ENCODE measurements around the gene RAB5IF. TPM values are rescaled to one million over a fixed set of nuclear protein-coding genes. Genes with fewer than 3 reads are reported as not detected.

The RAB5IF gene
- total and polyA plus RNA-seq, 2 of the 13 experiments (the other 11 are each of a cell fraction or from before 2014, with no cell fraction given): 261 to 305 TPM

GRCh38 chr20:36633285-36633772 lies 27.8 kb downstream of the RAB5IF start (continued):
- TF ChIP-seq ZBTB2 (CRISPR knock-in tag; IDR thresholded peaks at IDR 0.05; ENCODE audit: low read depth) (no peak), POLR2A (IDR thresholded peaks at IDR 0.05; ENCODE audit: insufficient read depth in 1 of 2, low read depth in 2 of 2, low read length in 2 of 2) (no peak), MBNL3 (CRISPR knock-in tag; conservative IDR thresholded peaks at IDR 0.05) (no peak), ZNF720 (CRISPR knock-in tag; IDR thresholded peaks at IDR 0.05) (peak; percentile 55; the same call in 1 of the 2 replicates), SRSF1 (optimal IDR thresholded peaks at IDR 0.05; ENCODE audit: low read depth, low read length) (no peak), SMC3 (IDR thresholded peaks at IDR 0.05; ENCODE audit: low read length) (no peak), ZNF660 (CRISPR knock-in tag; IDR thresholded peaks at IDR 0.05; ENCODE audit: borderline replicate concordance, low read depth) (no peak), MAX (IDR thresholded peaks at IDR 0.05) (peak; percentile 4; the same call in 1 of the 2 replicates), TAF1 (CRISPR knock-in tag; IDR thresholded peaks at IDR 0.05) (no peak), FOXJ3 (CRISPR knock-in tag; IDR thresholded peaks at IDR 0.05; ENCODE audit: borderline replicate concordance) (no peak), THYN1 (CRISPR knock-in tag; IDR thresholded peaks at IDR 0.05; ENCODE audit: borderline replicate concordance, low read depth) (no peak), PAWR (CRISPR knock-in tag; IDR thresholded peaks at IDR 0.05; ENCODE audit: borderline replicate concordance) (no peak), ZNF512 (CRISPR knock-in tag; IDR thresholded peaks at IDR 0.05) (peak; percentile 47), ZFP37 (CRISPR knock-in tag; IDR thresholded peaks at IDR 0.05; ENCODE audit: borderline replicate concordance) (no peak), ZNF883 (CRISPR knock-in tag; IDR thresholded peaks at IDR 0.05; ENCODE audit: not compliant biosample characterization) (peak; percentile 52), FUBP1 (CRISPR knock-in tag; IDR thresholded peaks at IDR 0.05; ENCODE audit: borderline replicate concordance) (no peak), NKX3-1 (CRISPR knock-in tag; IDR thresholded peaks at IDR 0.05) (no peak), ZNF280B (CRISPR knock-in tag; IDR thresholded peaks at IDR 0.05; ENCODE audit: borderline replicate concordance) (0 out of 2 replicates have a peak, but pooled peaks have one; percentile 52), MXI1 (IDR thresholded peaks at IDR 0.05; ENCODE audit: borderline replicate concordance, low read depth, low read length) (no peak), ZFP62 (CRISPR knock-in tag; IDR thresholded peaks at IDR 0.05) (no peak), HMGA1 (CRISPR knock-in tag; conservative IDR thresholded peaks at IDR 0.05) (no peak), ELF1 (CRISPR knock-in tag; IDR thresholded peaks at IDR 0.05) (peak; percentile 33; the same call in 1 of the 2 replicates), HNRNPK (IDR thresholded peaks at IDR 0.05; ENCODE audit: low read depth, low read length, poor library complexity, severe bottlenecking) (no peak)

Data from HepG2 (cell line).